Measurements from ENCODE around the gene MYO9B. TPM values are rescaled to one million over a fixed set of nuclear protein-coding genes. Genes with fewer than 3 reads are reported as not detected.

MYO9B gene
- total and polyA plus RNA-seq, 8 donors = 56.5 to 149 (median 66.0) TPM

GRCh38 chr19:17248011-17248776 is 172.6 kb downstream of the MYO9B start:
- Histone ChIP-seq H3K27ac (peak overlapping the region in 1 of 2 donors; percentile 74), H3K27me3 (peaks cover 0 to 17% of the 10 kb centered on the region in 2 donors), H3K36me3 (peaks cover 0 to 5% of the 10 kb centered on the region in 2 donors), H3K4me1 (peaks cover 20 to 26% of the 10 kb centered on the region in 2 donors), H3K4me3 (no peak overlapping the region), H3K9me3 (no peaks in the 10 kb centered on the region)
- DNase-seq (no peak), ATAC-seq (no peak)
- intact Hi-C loops (cut with DNase I) = no loop called here
- TF ChIP-seq CTCF (IDR thresholded peaks at IDR 0.05) = no peak

GRCh38 chr19:17249887-17250548 is 174.4 kb downstream of the MYO9B start:
- Histone ChIP-seq H3K4me1 (peaks cover 18 to 20% of the 10 kb centered on the region in 2 donors), H3K27ac (no peak overlapping the region), H3K36me3 (peaks cover 0 to 5% of the 10 kb centered on the region in 2 donors), H3K27me3 (peaks cover 0 to 9% of the 10 kb centered on the region in 2 donors), H3K9me3 (no peaks in the 10 kb centered on the region), H3K4me3 (no peak overlapping the region)
- intact Hi-C loops (cut with DNase I) = no loop called here
- DNase-seq (no peak), ATAC-seq (no peak)
- TF ChIP-seq CTCF (IDR thresholded peaks at IDR 0.05) = no peak

- Histone ChIP-seq H3K27ac (peak overlapping the region in 1 of 2 donors; percentile 48), H3K27me3 (no peaks in the 10 kb centered on the region), H3K4me3 (no peak overlapping the region), H3K4me1 (no peaks in the 10 kb centered on the region), H3K9me3 (no peaks in the 10 kb centered on the region), H3K36me3 (peaks cover 0 to 22% of the 10 kb centered on the region in 2 donors)
- DNase-seq (no peak), ATAC-seq (no peak)
- TF ChIP-seq CTCF (IDR thresholded peaks at IDR 0.05) = no peak
- intact Hi-C loops (cut with DNase I) = no loop called here
Observed at GRCh38 chr19:17254636-17255035, 179.1 kb downstream of the MYO9B start.

- Histone ChIP-seq H3K27me3 (no peaks in the 10 kb centered on the region), H3K9me3 (no peaks in the 10 kb centered on the region), H3K36me3 (peaks cover 0 to 23% of the 10 kb centered on the region in 2 donors), H3K4me3 (no peak overlapping the region), H3K4me1 (no peaks in the 10 kb centered on the region), H3K27ac (peak overlapping the region in 1 of 2 donors; percentile 48)
- ATAC-seq (peak; percentile 96), DNase-seq (peak in 1 of 4 donors; percentile 61)
- intact Hi-C loops (cut with DNase I) = no loop called here
- TF ChIP-seq CTCF (IDR thresholded peaks at IDR 0.05) = no peak
Observed at GRCh38 chr19:17255150-17255621, 179.6 kb downstream of the MYO9B start.

GRCh38 chr19:17256130-17256529 is 180.6 kb downstream of the MYO9B start:
- ATAC-seq = no peak
- Histone ChIP-seq H3K27ac (no peak overlapping the region), H3K4me1 (peaks cover 0 to 3% of the 10 kb centered on the region in 2 donors), H3K4me3 (no peak overlapping the region), H3K9me3 (no peaks in the 10 kb centered on the region), H3K36me3 (peaks cover 0 to 23% of the 10 kb centered on the region in 2 donors), H3K27me3 (no peaks in the 10 kb centered on the region)
- TF ChIP-seq CTCF (IDR thresholded peaks at IDR 0.05) = no peak
- intact Hi-C loops (cut with DNase I) = no loop called here
- no peak for DNase-seq
